Stimulated activated CD8-positive, alpha-beta memory T cell treated with anti-CD3 and anti-CD28 coated beads, Interleukin-7, amount 100 ng/mL, for 24 hours (primary cell): ENCODE data around the gene MDFI.

Experiments
- DNase-seq: peaks from one replicate; pipeline ENCODE4 v3.0.0-alpha.2; 2020; ENCODE audit warnings: low read depth

MDFI gene

DNA sequence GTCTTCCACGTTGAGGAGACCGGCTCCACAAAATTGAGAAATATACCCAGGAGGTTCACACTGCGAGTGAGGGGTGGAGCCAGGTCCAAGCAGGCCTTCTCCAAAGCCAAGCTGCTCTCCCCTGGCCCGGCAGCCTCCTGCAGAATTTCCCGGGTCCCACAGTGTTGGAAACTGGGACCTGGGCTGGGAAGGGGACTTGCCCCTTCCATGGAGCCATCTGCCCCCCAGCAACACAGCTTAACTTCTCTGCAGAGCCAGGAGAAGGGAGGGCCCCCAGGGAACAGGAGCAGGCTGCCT is 35.4 kb downstream of the MDFI start:
- DNase-seq, result no peak

DNA sequence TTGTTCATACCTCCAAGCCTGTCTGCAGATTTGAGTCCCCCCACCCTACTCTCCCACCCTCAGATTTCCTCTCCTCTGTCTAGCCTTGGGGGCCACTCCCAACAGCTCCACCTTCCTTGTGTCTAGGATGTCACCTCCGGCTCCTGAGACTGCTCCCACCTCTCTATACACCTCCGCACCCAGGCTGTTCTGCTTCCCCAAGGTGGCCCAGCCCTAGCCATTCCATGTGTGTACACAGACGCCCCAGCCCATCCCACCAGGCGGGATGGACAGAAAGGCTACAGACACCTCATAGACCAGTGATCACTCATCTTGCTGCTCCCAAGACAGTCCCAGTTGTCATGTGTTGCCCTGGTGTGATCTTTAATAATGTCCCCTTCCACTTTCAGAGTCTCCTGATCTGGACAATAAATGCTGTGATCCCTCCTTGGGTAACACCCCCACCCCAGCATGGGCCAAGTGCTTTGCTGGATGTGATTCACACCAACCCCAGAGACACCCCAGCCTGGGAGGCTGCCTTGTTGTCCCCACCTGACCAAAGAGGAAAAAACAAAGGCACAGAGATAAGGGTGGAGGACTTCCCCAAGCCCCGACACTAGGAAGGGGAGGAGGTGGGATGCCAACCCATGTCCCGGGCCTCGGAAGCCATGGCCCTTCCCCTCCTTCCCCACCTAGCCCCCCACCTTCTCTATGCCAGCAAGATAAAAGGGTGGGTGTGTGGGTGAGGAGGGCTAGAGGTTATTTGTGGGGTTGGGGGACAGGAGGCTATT is 36.1 kb downstream of the MDFI start:
- DNase-seq, result no peak

- DNase-seq, result no peak
Observed at GRCh38 chr6:41675176-41675775, 37.0 kb downstream of the MDFI start.

- no peak for DNase-seq
Observed at GRCh38 chr6:41675992-41676391, 37.7 kb downstream of the MDFI start.

DNA sequence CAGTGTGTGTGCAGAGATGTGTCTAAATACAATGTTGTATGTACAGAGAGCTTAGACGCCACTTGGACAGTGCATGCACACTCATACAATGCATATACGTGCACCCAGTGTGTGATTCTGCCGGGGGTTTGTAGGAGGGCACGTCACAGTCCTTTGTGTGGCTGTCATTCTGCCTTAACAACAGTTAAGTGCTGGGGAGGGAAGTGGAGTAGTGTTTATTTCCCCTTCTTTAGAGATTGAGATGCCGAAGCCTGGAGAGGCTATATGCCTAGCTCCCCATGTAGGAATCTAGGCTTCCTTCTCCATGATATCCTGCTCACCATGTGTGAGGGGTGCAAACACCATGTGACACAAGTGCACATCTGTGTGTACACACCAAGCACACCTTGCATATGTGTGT is 38.2 kb downstream of the MDFI start:
- DNase-seq, result no peak

DNA sequence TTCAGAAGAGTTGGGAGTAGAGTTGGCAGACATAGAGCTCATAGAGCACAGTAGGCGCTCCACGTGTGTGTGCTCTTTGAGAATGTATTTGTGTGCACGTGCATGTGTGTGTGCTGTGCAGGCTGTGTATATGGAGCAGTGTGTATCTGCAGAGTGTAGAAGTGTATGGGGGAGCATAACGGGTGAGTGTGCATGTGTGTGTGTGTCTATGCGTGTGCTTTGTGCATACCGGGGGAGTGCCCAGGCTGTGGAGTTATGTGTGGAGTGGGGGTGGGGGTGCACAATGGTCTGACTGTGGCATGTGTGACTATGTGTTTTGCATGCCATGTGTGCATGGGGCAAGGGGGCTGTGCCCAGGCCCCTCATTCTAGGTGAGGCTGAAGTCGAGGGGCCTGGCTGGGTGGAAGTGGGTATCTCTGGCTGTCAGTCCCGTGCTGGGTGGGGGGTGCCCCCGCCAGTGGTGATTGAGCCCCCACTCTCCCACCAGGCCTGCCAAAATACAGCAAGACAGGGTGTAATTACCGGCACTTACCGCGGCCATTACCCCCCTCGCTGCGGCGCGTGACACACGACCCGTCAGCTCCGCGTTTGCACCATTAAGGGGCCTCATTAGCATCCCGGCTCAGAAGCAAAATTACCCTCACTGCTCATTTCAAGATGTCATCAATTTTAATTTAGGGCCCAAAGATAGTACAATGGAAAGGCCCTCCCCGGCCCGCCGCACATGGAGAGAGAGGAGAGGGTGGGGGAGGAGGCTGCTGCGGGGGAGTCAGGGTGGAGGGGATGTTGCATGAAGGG is 39.1 kb downstream of the MDFI start:
- DNase-seq, result no peak

DNA sequence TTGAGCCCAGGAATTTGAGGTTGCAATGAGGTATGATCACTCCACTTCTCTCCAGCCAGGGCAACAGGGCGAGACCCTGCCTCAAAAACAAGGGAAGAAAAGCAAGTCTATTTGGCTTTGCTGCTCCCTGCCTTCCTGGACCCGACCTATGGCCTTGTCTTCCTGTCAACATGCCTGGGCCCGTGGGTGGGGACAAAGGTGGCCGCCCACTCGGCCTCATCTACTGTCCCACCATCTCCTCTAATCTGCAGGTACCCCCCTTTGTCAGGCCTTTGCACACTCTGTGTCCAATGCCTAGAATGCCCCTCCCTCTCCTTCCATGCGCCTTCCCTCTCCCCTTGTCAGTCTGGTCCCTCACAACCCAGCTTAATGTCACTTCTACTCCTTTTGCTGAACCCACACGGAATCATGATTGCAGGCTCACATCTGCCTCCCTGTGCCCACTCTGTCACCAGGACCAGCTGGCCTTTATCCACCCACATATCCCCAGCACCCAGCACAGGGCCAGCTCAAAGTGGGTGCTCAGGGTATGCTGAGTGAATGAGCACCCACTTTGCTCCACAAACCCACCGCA is 40.3 kb downstream of the MDFI start:
- DNase-seq, result no peak

DNA sequence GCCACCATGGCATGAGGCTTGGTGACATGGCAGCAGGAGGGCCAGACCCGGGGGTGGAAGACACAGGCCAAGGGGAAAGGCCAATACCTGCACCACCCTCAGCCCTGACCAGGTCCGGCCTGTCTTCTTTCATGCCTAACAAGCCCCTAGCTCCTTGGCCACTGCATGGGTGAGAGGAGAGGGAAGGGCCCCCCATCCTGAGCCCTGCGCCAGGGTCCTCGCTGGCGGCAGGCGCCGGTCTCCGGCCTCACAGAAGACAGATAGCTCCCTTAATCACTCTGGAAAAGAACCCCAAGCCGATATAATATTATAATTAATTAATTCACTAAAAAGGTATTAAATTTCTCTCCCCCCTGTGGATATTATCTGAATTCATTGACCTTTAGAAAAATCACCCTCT is 41.4 kb downstream of the MDFI start:
- DNase-seq, result no peak

GRCh38 chr6:41680182-41680965 is 42.1 kb downstream of the MDFI start:
- no peak for DNase-seq

GRCh38 chr6:41682056-41682477 is 43.8 kb downstream of the MDFI start:
- DNase-seq, result peak; percentile 37

DNA sequence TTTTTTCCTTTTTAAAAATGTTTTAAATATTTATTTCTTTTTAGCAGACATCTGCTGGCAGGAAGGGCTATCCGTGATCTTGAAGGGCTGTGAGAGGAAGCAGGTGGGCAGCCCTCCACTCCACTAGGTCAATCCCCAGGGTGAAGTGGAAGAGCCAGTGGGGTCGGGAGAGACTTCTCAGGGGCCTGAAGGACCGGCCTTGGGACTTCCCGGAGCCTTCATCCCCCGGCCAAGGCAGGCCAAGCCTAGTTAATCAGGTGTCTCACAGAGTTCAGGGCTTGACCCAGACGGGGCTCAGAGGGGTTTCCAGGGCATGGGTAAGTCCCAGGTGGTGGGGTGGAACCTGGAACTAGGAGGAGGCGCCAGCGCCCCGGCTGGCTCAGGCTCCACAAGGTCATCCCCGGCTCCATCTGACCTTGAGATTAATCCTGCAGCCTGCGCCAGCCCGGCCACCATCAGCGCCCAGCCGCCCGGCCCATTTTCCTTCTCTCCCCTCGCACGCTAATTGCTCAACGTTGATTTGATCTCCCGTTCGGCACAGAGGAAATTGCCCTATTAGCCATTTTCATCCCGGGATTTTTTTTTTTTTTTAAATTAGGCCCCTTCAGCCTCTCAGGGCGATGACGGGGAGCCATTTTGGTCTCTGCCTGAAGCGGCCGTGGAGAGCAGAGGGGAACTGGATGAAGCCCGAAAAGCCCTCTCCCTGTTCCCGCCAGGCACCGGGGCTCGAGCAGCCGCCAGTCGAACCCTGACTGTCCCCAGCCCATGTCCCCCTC is 44.4 kb downstream of the MDFI start:
- DNase-seq, result no peak

GRCh38 chr6:41683273-41683522 is 44.9 kb downstream of the MDFI start:
- no peak for DNase-seq

- DNase-seq, result peak; percentile 58
Observed at GRCh38 chr6:41683523-41684310, 45.4 kb downstream of the MDFI start.

- DNase-seq, result no peak
Observed at GRCh38 chr6:41684311-41685180, 46.3 kb downstream of the MDFI start.

DNA sequence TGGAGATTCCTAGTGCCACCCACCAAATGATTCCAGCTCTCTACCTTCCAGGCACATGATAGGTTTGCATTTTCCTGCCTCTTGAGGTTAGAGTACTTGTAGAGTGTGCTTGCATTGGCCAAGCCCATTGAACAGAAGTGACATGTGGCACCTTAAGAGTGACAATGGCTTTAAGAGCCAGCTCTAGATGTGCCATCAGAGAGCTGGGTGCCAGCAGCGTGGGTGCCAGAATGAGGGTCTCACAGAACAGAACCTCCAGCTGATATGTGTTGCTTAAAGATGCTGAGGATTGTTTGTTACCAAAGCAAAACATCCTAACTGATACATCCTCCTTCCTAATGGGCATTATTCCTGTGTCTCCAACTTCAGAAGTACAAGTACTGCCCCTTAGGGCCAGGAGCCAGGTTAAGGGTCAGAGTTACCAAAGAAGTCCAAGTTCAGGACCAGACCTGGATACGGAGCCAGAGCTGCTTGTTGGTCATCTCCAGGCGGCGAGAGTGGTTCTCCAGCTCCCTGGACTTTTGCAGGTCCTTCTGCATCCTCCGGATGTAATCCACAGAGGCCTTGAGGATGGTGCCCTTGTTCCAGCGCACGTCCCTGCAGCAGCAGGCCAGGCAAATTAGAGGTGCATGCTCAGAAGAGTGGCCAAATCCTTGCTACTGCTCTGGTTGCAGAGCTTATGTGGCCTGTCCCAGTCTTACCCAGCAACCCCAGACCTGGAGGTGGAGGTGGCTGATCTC is 47.5 kb downstream of the MDFI start:
- DNase-seq, result no peak

GRCh38 chr6:41687501-41688175 is 49.4 kb downstream of the MDFI start:
- DNase-seq, result no peak

DNA sequence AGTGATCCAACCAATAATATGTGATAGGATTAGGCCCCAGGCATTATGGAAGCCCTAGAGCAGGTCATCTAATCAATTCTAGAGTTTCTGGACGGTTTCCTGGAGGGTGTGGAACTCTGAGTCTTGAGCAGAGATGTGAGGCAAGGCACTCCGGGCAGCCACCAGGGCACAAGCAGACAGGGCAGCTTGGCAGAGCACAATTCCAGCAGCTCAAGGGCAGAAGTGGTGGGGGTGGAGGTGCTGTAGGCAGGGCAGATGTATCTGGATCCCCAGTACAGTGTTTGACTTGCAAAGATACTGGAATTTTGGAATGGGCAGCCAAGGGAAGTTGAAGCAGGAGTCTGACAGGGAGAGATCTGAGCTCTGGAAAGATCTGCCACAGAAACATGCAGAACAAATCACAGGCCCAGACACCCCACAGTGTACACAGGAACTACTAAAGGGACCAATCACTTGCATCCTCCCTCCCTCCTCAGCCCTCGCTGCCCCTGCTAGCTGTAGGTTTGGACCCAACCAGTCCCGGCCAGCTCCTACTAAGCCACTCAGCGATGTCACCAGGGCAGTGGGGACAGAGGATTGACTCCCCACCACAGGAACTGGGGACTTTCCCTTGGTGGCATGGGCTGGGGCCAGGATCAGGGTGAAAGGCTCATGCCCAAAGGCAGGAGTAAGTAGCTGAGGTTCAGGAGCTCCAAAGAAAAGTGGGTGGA is 50.1 kb downstream of the MDFI start:
- DNase-seq, result no peak
